GM12865 (cell line): ENCODE data around the gene TMEM63B.

Experiments
- DNase-seq: peaks from one replicate; pipeline ENCODE4 v3.0.0; 2010; ENCODE audit warnings: low read depth
- H3K4me3 ChIP-seq: 2 replicates; pipeline ENCODE4 v1.5.1; 2011; ENCODE audit warnings: mild to moderate bottlenecking, low read depth, low read length, control low read depth
- TF ChIP-seq, protein P1 (sequence below): IDR thresholded peaks from 2 replicates; pipeline ENCODE4 v1.5.1; 2011; ENCODE audit warnings: low read length, control low read depth, low read depth, inconsistent platforms; ENCODE audit not compliant: insufficient read depth; ENCODE audit errors: missing control alignments

The TMEM63B gene

GRCh38 chr6:44110966-44111365, 16.4 kb upstream of the TMEM63B start:
- TF ChIP-seq, protein P1, sequence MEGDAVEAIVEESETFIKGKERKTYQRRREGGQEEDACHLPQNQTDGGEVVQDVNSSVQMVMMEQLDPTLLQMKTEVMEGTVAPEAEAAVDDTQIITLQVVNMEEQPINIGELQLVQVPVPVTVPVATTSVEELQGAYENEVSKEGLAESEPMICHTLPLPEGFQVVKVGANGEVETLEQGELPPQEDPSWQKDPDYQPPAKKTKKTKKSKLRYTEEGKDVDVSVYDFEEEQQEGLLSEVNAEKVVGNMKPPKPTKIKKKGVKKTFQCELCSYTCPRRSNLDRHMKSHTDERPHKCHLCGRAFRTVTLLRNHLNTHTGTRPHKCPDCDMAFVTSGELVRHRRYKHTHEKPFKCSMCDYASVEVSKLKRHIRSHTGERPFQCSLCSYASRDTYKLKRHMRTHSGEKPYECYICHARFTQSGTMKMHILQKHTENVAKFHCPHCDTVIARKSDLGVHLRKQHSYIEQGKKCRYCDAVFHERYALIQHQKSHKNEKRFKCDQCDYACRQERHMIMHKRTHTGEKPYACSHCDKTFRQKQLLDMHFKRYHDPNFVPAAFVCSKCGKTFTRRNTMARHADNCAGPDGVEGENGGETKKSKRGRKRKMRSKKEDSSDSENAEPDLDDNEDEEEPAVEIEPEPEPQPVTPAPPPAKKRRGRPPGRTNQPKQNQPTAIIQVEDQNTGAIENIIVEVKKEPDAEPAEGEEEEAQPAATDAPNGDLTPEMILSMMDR, result no peak
- no peak overlapping the region for H3K4me3 ChIP-seq
- DNase-seq, result no peak

GRCh38 chr6:44111434-44112417, 15.6 kb upstream of the TMEM63B start:
- DNase-seq, result no peak
- TF ChIP-seq, protein P1, result no peak

GRCh38 chr6:44113414-44113813, 13.9 kb upstream of the TMEM63B start:
- TF ChIP-seq, protein P1, result peak; percentile 13
- no peak for DNase-seq
- no peak overlapping the region for H3K4me3 ChIP-seq

More at GRCh38 chr6:44111434-44112417, 15.6 kb upstream of the TMEM63B start:
- no peak overlapping the region for H3K4me3 ChIP-seq

DNA sequence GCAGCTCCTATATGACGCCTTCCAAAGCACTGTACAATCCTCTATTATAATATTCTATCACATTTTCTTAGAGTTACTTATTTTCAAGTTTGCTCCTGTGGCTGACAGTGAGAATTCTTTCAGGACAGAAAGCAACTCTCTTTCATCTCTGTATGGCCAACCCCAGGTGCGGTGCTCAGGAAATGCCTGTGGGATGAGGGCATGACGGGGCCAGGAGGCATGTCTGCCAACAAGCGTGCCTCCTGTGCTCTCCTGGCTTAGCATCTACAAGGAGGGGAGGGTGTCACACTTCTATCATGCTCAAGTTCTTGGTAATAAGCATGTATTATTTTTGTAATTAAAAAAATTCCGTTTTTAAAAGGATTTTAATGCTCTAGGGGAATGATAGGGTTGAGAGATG, 11.5 kb upstream of the TMEM63B start:
- no peak for DNase-seq
- no peak overlapping the region for H3K4me3 ChIP-seq
- TF ChIP-seq, protein P1, result no peak

DNA sequence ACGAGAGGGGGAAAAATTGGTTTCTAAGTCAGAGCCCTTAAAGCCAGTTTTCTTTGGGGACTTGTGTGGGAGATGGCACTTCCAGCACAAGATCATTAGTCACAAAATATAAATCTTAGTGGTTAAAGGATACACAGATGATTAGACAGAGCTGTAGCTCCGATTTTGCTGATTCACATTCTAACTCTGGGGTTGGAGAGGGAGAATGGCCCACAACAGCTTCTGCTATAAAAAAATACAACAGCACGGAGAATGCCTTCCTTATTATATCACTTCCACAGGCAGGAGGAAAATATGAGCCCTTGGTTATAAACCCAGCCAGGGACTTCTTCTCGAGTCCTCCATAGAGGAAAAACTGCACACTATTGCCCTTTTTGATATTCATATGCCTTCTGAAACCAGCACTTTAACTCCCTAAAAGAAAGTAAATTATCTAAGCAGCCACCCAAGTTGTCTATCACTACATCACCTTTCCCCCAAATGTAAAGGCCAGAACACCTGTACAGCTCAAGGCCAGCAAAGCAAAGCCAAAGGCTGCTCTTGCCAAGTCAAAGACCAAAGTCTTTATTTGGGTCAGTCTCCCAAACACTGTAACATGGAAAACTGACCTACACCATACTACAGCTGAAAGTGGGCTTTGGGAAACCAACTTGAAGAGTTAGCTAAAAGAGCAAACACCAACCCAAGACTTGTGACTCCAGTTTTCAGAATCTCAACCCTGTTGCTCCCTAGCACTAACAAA, 10.5 kb upstream of the TMEM63B start:
- TF ChIP-seq, protein P1, result no peak
- no peak for DNase-seq
- H3K4me3 ChIP-seq, result no peak overlapping the region

DNA sequence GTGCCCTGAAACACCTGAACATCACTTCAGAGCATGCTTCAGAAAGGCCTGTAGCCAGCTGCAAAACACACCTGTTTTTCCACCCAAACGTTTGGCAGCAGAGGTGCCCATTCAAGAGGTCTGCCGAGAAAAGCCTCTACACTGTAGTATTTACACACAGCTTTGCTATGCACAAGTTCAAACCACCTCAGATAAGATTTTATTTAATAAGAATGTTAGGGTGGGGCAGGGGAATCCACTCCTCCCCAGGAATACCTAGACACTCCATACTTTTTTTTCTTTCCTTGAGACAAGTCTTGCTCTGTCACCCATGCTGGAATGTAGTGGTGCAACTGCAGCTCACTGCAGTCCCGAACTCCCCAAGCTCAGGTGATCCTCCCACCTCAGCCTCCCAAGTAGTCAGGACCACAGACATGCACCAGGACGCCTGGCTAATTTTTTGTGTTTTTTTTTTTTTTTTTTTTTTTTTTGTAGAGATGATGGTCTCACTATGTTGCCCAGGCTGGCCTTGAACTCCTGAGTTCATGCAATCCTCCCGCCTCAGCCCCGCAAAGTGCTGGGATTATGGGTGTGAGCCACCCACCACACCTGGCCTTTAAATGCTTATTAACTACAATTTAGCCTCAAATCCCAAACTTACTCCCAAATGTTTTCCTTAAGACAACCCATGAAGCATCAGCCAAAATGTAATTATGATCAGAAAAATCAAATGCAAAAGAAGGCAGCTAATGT, 9.8 kb upstream of the TMEM63B start:
- no peak overlapping the region for H3K4me3 ChIP-seq
- no peak for DNase-seq
- TF ChIP-seq, protein P1, result no peak
